ENCODE measurements around the gene TUBB6.

The TUBB6 gene

DNA sequence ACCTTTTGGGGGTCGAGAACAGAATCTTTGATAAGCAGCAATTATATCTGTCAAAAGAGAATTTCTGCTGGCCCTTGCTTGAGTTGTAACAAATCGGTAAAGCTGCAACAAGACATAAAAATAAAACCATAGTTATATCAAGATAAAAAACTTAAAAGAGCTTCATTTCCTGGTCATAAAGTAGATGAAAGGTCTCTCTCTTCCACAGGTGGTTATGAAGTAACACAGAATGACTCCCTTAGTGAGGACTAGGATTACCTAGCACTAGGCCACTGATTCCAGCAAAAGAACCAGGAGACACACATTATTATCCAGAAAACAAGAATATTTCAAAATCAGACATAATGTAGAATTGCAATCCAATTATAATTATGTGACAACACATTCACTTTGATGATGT lies 63.5 kb downstream of the TUBB6 start:
- Mint-ChIP-seq H3K27ac (no peak overlapping the region), H3K9me3 (no peaks in the 10 kb centered on the region), H3K4me1 (peaks cover 46% of the 10 kb centered on the region), H3K27me3 (no peaks in the 10 kb centered on the region), H3K36me3 (peaks cover 36% of the 10 kb centered on the region), H3K4me3 (no peak overlapping the region)
- ATAC-seq: no peak

DNA sequence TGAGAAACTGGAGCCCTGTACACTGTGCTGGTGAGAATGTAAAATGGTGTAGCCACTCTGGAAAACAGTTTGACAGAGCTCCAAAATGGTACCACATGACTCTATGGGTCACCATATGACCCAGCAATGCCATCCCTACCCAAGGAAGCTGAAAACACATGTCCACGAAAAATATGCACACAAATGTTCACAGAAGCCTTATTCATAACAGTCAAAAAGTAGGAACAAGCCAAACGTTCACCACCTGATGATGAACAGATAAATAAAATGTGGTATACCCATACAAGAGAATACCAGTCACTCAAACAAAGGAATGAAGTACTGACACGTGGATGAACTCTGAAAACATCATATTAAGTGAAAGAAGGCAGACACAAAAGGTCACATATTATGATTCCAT lies 64.4 kb downstream of the TUBB6 start:
- no peak overlapping the region for H3K4me3 Mint-ChIP-seq
- H3K27ac Mint-ChIP-seq: no peak overlapping the region
- peaks cover 28% of the 10 kb centered on the region for H3K36me3 Mint-ChIP-seq
- no peak for ATAC-seq
- H3K27me3 Mint-ChIP-seq: no peaks in the 10 kb centered on the region
- no peaks in the 10 kb centered on the region for H3K9me3 Mint-ChIP-seq
- peaks cover 46% of the 10 kb centered on the region for H3K4me1 Mint-ChIP-seq

DNA sequence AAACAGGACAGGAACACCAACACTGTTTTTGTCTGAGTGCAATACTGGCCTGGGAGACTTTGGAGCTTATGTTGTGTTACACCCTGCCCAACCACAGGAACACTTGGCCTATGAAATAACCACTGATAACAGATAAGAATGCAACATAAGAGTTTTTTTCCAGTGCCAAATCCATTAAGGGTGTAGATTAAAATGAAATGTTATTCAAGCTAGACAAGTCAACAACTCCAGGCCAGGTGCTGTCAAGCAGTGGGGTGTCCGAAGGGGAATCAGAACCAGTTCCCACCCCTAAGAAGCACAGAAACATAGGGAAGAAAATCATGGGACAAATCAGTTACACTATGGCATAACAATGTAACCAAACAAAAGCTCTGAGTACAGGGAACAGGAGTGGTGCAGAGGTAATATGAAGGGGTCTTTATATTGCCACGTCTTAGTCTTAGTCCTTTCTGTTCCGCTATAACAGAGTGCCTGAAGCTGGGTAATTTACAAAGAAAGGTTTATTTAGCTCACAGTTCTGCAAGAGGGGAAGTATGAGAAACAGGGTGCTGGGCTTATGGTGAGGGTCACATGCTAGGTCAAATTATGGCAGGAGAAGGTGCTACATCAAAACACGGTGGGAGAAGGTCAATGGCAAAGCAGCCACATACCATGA lies 65.2 kb downstream of the TUBB6 start:
- Mint-ChIP-seq H3K4me1 (peaks cover 53% of the 10 kb centered on the region), H3K9me3 (no peaks in the 10 kb centered on the region), H3K36me3 (peaks cover 28% of the 10 kb centered on the region), H3K27me3 (no peaks in the 10 kb centered on the region), H3K27ac (no peak overlapping the region), H3K4me3 (no peak overlapping the region)
- no peak for ATAC-seq

DNA sequence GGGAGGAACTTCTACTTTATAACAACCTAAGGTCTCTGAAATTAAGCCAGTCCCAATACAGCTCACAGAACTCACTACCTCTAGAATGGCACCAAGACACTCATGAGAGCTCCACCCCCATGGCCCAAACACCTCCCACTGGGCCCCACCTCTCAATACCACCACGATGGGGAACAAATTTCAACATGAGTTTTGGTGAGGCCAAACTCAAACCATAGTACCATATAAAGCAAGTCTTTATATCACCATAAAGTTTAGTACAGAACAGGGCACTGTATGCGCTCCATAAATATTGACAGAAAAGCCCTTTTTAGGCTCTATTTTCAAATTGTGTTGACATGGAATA lies 65.7 kb downstream of the TUBB6 start:
- Mint-ChIP-seq H3K4me1 (peaks cover 53% of the 10 kb centered on the region), H3K27ac (no peak overlapping the region), H3K4me3 (no peak overlapping the region), H3K9me3 (no peaks in the 10 kb centered on the region), H3K27me3 (no peaks in the 10 kb centered on the region), H3K36me3 (peaks cover 27% of the 10 kb centered on the region)
- ATAC-seq: no peak

DNA sequence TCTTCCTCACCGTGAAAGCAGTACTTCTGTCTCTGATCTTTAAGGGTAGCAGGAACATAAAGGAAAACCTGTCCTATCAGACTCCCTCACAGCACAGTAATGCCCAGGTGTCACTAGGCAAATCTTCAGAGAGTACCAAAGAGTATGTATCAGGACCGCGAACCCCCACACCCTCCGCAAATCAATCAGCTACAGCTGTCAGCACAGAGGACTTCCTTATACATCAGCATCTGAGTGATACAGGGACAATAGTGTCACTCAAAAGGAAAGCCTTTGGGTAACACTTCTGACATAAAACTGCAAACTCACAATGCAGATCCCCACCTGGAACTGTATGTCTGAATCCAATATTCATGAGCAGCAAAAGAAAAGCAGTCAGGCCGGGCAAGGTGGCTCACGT lies 66.4 kb downstream of the TUBB6 start:
- Mint-ChIP-seq H3K9me3 (no peaks in the 10 kb centered on the region), H3K27ac (no peak overlapping the region), H3K27me3 (no peaks in the 10 kb centered on the region), H3K4me3 (no peak overlapping the region), H3K36me3 (peaks cover 22% of the 10 kb centered on the region), H3K4me1 (peaks cover 53% of the 10 kb centered on the region)
- no peak for ATAC-seq
